Activated gamma-delta T cell (primary cell): ENCODE results near the gene DBH.
"Not testable (repeated sequence)": the region's sequence is repeated elsewhere in the genome, so short reads cannot be mapped to it uniquely, and the experiment has no call there.

Source experiments
- DNase-seq: peaks from one replicate; lab custom pipeline; 2025; lab: John Stamatoyannopoulos, UW

DBH gene

DNA sequence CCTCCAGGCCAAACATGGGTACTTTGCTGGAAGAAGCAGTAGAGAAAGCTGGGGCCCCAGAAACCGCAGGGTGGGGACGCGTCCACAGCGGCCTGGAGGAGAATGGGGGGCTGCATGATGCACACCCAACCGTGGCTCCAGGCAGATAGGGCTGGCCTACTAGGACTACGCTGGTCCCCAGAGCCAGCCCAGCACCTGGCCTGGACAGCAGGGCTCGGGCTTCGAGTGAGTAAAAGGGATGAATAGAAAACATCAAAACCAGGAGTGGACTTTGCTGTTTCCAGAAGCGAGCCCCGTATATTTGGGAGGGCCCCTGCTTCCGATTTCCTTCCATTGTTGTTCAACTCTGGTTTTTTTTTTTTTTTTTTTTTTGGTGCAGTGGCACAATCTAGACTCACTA lies 30.7 kb downstream of the DBH start:
- no peak for DNase-seq

DNA sequence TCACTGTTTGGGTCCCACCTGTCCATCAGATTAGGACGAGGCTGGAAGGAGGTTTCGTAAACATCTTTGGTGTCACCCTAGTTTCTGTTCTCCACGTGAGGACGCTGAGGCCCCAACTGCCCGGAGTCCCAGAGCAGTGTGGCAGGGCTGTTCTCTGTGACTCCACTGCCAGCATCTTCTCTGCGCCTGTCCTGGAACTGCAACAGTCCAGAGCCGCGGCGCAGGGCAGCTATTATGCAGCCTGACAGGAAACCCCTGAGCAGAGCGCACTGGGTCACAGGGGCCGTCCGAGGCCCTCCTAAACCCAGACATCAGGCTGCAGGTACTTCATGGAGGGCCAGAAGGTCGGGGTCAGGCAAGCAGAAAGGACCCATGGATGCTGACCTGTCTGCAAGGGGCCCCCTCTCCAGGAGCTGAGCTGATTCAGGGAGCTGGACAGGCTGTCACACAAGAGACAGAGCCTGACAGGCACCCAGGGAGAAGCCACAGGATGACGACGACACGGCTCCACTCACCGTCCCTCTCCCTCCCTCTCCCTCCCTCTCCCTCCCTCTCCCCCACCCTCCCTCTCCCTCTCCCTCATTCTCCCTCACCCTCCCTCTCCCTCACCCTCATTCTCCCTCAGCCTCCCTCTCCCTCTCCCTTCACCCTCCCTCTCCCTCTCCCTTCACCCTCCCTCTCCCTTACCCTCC lies 31.7 kb downstream of the DBH start:
- DNase-seq, result no peak

DNA sequence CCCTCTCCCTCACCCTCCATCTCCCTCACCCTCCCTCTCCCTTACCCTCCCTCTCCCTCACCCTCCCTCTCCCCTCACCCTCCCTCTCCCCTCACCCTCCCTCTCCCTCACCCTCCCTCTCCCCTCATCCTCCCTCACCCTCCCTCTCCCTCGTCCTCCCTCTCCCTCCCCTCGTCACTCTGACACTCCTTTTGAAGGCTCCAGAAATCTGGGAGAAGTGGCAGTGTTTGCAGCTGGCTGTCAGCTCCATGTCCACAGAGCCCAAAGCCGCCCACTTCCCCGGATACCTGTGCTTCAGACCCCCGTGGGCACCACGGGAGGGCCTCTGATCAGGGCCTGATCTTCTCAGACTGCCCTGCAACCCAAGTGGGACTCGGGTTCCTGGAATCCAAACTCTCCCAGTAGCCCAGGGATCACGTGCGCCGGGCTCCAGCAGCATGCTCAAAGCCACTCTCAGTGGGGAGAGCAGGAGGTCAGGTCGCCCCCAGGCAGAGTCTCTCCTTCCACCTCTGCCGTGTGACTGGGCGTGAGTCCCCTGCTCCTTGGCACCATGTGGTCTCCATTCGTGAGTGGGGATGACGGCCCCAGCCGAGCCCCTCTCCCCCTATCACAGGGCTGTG lies 33.1 kb downstream of the DBH start:
- DNase-seq, result no peak

DNA sequence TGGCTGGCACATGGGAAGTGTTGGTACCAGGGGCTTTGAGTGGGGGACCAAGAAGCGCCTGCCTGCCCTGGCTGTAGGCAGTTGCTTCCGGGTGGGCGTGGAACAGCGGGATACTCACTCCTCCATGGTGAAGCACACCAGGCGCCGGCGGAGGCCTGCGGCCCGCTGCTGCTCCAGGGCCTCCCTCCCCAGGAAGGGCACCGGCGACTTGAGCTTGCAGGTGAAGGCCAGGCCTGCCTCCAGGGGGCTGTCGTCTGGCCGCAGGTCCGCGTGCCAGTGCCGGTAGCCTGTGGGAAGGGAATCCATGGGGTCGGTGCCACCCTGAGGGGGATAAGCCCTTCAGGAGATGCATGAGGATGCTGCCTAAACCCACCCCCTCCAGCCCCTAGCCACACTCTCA lies 34.3 kb downstream of the DBH start:
- no peak for DNase-seq

DNA sequence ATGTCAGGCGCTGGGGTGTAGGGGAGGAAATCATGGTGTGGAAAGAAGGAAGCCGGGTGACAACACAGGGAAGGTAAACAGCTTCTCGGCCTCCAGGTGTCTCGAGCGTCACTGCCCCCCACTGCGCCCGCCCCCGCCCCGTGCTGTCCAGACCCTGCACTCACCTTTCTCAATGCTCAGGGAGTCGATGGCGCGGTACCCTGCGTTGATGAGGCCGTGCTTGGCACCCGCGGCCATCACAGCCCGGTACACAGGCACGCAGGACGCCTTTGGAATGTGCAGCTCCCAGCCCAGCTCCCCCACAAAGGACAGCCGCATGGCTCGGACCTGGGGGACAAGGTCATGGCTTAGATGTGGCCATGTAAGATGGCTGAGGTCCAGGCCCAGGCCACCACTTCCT lies 35.2 kb downstream of the DBH start:
- no peak for DNase-seq

DNA sequence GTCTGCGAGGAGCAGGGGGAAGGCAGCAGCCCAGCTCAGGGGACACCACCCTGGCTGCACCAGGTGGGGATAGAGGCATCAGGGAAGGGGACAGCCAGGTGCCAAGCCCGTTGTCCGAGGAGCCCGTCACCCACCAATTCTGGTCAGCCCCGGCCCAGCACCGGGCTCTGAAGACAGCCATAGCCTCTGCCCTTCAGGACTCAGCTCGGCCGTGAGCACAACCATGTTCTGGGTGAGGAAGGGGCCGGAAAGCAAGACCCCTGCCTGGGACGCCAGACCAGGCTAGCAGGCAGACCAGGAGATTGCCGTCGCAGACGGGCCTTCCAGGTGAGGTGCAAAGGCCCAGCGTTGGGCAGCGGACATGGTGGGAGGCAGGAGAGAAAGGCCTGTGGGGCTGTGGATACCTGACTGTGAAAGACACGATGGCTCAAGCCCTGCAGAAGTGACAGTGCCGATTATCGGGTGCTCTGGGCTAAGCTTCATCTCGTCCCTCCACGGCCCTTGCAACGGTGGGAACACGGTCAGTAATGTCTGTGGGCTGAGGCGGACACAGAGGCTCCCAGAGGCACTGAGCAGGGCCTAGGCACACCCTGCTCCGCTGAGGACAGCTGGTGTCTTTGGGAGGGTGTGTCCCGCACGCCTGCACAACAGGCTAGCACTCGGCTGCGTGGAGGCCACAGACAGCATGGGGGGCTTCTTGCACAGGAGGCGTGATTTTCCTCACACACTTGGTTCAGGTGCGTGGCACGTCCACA lies 36.5 kb downstream of the DBH start:
- DNase-seq, result no peak

DNA sequence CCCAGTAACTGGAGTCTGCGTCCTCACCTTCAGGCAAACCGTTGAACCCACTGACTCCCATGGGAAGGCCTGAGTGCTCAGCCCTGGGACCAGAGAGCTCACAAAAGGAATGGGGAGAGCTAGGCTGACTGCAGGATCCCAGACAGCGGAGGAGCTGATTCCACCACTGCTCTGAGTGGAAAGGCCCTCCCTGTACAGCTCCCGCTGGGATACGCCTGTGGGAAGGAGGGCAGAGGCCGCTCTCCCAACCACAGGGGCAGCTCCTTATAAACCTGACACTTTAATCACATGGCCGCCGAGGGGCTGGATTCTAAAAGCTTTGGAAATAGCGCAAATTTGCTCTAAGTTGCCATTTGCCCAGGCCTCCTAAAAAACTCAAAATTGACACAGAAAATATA lies 37.1 kb downstream of the DBH start:
- no peak for DNase-seq

DNA sequence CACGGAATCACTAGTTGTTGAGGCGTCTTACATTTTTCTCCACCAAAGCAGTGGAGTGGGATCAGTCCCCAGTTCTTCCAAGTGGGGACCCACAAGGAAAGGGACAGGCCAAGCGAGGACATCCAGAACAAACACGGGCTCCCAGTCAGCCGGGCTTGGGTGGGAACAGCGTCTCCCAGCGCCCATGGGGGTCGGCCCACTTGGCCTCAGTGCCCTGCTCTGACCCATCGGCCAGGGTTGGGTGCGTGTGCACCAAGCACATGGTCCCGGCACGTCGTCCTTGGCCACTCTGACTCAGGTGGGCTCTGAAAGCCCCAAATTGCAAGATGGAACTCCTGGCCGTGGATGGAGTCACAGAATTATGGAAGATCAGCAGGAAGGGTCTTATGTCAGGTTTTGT lies 37.9 kb downstream of the DBH start:
- DNase-seq, result no peak

DNA sequence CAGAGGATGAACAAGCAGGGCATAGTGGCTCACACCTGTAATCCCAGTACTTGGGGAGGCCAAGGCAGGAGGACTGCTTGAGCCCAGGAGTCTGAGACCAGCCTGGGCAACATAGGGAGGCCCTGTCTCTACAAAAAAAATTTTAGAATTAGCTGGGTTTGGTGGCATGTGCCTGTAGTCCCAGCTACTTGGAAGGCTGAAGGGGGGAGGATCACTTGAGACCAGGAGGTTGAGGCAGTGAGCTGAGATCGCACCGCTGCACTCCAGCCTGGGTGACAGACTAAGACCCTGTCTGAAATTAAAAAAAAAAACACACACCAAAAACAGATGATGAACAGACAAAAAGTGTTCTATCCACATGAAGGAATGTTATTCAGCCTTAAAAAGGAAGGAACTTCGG lies 39.6 kb downstream of the DBH start:
- DNase-seq, result not testable (repeated sequence)

DNA sequence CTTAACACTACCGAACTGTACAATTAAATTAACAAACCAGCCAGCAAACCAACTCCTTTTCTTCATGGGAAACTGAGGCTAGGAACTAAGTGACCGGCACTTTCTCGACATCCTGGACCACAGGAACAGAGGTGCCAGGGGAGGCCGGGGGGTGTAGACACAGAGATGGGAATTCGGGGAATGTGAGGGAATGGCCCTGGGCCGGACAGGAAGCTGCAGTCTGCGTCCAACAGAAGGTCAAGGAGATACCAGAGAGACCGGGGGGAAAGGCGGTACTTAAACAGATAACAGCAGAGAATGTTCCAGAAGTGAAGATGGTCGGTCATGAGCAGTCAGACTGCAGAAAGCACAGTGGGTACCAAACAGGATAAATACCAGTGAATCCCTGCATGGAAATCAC lies 40.3 kb downstream of the DBH start:
- DNase-seq, result no peak

DNA sequence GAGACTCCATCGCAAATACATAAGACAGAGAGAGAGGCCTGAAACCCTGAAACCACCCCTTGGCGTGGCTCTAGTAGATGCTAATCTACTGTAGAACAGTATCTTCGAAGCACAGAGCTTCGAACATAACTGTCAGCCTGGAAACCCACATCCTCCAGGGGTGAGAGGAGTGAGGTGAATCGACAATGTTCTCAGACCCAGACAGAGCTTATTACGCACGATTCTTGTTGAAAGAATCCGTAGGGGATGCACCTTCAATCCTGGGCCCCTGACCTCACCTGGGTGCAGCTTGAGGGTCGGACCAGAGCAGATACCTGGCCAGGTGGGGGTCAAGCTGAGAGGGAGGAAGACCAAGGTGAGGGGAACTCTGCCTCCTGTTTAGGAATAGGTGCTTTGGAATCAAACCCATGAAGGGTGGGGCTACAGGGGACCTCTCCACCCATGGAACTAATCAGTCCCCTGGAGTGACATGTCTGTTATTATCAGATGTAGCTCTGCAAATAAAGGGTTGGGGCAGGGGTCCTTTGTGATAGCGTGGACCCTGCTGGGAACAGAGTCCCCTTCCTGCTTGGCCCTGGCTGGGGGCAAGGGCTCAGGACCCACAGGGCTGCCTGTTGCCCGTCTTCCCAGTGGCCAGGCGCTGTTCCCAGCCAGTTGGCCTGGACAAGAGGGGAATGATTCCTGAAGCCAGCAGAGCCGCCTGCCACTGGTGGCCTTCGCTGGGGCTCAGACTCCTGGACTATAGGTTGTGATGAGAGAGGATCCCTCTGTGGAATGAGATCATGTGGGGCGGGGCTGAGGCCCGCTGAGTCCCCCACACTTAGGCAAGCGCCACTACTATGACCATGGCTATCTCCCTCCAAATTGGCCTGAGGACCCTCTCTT lies 41.2 kb downstream of the DBH start:
- no peak for DNase-seq

DNA sequence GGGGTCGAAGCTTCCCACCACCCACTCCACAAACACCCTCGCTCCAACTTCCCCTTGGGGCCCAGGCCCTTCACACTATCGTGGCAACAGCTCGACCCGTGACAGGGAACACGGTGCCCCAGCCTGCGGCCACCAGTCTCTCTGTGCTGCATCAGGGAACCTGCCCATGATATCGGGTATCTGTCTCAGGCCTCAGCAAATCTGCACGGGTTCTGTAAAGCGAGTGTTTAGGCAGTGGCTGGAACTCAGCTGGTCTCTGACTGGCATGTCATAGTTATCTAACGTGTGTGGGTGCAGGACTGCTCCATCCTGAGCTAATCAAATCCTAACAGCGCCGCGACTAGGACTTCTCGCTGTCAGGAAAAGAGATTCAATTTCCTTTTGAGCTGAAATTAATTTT lies 42.9 kb downstream of the DBH start:
- no peak for DNase-seq

DNA sequence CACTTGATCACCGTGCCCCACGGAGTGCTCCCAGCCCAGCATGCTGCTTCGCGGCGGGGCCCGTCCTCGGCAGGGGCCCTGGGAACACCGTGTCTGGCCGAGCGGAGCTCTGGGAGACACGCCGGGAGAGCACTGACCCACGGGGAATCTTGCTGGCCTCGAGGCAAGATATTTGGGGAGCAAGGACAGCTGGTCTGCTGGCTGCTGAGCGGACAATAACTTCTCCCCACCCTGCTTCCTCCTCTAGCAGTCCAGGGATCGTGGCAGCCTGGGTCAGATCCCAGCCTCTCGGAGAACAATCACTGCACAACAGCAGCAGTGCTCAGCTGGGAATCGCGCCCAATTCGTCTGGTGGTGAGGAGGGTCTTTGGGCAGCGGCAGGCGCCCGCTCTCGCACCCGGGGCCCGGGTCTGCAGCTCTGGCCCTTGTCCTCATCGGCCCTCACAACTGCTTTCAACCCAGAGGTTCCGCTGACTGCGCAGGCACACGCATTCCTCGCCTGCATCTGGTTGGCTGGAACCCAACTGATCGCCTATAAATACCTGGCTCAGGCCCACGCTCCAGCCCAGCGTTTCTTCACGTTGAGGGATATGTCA lies 43.4 kb downstream of the DBH start:
- DNase-seq, result no peak

DNA sequence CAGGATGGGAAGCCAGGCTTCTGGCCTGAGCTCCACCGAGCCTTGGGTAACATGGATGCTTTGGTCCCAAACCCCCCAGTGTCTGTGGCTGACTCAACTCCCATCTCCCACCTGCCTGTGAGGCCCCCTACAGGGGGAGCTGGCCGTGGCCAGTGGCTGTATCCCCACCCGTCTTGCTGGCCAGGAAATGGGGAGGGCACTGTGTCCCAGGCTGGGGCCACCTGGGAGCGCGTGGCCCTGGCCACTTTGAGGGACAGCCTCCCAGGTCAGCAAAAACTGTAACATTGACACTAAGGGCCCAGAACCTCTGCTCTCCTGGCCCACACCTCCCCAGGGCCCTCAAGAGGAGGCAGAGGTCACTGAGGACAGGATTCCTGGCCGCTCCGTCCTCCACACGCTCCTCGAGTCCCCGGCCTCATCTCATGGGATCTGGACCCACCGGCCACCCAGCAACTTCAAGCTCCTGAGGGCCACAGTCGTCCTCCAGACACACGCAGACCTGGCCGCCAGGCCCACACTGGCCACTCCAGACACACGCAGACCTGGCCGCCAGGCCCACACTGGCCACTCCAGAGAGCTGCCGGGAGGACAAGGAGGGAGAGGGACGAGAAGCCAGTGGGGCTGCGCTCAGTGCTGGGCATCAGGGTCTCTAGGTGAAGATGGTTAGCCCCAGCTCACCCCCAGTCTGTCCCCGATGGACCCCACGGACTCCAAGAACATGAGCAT lies 44.2 kb downstream of the DBH start:
- DNase-seq, result no peak

DNA sequence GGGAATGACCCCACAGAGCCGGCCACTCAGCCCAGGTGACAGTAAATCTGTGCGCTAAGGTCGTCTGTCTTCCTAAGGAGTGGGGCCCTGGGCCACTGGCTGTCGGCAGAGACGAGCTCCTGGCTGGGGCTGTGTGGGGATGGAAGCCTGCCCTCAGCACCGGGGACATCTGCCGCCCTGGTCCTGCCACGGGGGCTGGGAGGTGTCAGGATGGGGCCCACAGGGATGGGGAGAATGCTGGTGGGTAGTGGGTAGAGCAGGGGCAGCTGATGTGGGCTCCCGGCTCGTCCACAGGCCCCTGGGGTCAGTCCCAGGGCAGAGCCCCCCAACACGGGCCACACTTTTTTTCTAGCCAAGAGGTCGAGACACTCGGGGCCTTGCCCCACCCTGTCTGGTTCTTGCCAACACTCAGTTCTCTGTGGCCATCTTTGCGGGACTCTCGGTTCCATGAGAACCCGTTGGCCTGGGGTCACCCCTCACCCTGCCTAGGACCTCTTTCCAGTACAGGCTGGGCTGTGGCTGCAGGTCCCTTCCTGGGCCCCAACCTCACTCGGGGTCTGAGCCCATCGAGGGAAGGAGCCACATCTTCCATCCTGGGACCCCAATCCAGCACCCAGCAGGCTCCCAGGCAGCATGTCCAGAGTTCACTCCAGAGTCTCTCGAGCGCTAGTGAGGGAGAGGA lies 45.0 kb downstream of the DBH start:
- DNase-seq, result no peak

DNA sequence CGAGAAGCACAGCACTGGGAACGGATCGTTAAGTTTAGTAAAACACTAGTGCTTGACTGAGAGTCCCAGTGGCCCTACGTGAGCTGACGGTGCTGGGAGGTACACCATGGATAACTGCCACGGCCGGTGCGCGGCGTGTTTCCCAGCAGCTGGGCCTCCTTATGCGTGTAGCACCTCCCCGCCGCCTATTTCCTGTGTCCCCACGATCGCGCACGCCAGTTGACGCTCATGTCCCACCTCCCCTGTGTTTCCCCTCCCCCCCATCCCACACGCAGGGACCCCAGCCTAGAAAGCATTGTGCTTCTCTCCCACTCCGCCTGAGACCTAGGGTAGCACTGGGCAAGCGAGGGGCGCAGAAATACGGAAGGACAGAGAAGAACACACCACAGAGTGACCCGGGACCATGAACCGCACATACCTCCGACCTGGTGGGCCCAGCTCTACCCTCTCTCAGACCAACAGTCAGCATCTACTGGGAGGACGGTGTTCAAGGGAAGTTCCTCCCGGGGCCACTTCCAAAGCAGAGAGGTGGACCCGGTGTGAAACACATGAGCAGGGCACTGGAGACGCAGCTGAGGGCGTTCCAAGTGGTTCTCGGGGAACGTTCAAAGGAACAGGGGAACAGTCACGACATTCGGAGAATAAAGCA lies 45.6 kb downstream of the DBH start:
- no peak for DNase-seq

DNA sequence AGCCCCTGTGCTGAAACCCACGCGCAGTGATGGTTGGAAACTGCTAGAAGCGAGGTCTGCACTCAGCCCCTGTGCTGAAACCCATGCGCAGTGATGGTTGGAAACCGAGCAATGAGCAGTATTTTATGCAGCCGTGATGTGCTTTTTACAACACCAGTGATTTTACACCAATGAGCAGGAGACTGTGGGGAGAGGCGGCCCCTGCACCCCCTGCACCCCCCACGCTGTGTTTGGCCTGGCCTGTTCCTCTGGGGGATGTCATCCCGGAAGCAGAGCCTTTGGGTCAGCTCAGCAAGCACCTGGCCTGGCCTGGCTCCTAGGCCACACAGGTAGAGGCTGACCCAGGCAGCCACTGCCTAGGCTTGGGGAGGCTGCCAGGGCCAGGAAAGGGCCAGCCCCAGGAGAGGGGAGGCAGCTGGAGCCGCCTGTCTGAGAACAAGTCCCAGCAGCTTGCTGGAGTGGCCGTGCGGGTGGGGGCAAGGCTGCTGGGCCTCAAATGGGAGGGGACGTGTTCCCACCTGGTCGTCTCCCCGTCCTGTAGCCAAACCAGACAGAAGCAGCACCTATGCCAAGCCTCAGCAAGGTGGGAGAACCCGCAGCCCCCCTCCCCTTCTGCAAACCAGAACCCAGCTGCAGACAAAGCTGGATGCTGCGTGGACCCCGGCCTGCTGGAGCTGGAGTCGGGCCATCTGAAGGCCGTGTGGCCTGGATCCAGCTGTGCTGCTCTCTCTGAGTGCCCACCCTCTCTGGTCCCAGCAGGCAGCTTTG lies 46.8 kb downstream of the DBH start:
- DNase-seq, result no peak

DNA sequence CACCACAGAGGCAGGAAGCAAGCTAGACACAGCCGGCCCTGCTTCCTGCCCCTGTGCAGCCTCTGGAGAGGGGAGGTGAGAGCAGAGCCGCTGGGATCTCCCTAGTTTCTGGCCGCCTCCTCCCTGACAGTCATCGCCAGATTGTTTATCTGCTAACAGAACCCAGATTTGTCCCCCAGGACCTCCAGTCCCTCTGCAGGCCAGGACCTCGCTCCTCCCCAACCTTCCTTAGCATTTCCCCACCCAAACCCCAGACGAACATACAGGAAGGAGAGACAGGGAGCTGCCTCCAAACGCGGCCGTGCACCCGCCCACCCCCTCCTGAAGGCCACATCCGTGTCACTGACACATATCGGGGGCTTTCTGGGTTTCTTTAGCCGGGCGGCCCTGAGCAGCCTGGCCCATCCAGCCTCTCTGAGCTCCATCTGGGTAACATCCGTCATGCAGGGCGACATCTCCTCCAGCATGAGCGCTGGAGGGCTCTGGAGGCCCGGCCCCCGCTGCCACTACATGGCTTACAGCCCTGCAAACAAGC lies 47.5 kb downstream of the DBH start:
- peak; percentile 29 for DNase-seq
